ENCODE data around the gene TMEM168. TPM values are rescaled to one million over a fixed set of nuclear protein-coding genes. Genes with fewer than 3 reads are reported as not detected.

The TMEM168 gene
- total RNA-seq, 1 donor from 2014 or later = 24.7 TPM

- Mint-ChIP-seq H3K4me1 (ENCODE audit: unreplicated experiment) (no peaks in the 10 kb centered on the region), H3K36me3 (peaks cover 14% of the 10 kb centered on the region), H3K9me3 (no peaks in the 10 kb centered on the region), H3K27me3 (no peaks in the 10 kb centered on the region), H3K27ac (no peak overlapping the region), H3K4me3 (no peak overlapping the region)
- no peak for DNase-seq (ENCODE audit: extremely low spot score, unreplicated experiment)
- TF ChIP-seq CTCF (conservative IDR thresholded peaks at IDR 0.05) = no peak
Observed at GRCh38 chr7:112763996-112764395, 26.2 kb downstream of the TMEM168 start.

GRCh38 chr7:112763298-112763697 lies 26.9 kb downstream of the TMEM168 start:
- no peak for DNase-seq (ENCODE audit: extremely low spot score, unreplicated experiment)
- Mint-ChIP-seq H3K36me3 (peaks cover 14% of the 10 kb centered on the region), H3K27me3 (no peaks in the 10 kb centered on the region), H3K4me3 (no peak overlapping the region), H3K4me1 (ENCODE audit: unreplicated experiment) (no peaks in the 10 kb centered on the region), H3K9me3 (no peaks in the 10 kb centered on the region), H3K27ac (no peak overlapping the region)
- no peak for TF ChIP-seq CTCF (conservative IDR thresholded peaks at IDR 0.05)

GRCh38 chr7:112759905-112760304 lies 30.3 kb downstream of the TMEM168 start:
- Mint-ChIP-seq H3K27me3 (no peaks in the 10 kb centered on the region), H3K36me3 (peaks cover 5% of the 10 kb centered on the region), H3K4me3 (no peak overlapping the region), H3K27ac (no peak overlapping the region), H3K9me3 (no peaks in the 10 kb centered on the region), H3K4me1 (ENCODE audit: unreplicated experiment) (no peaks in the 10 kb centered on the region)
- DNase-seq (ENCODE audit: extremely low spot score, unreplicated experiment) = no peak
- TF ChIP-seq CTCF (conservative IDR thresholded peaks at IDR 0.05) = no peak

GRCh38 chr7:112757337-112757736 lies 32.9 kb downstream of the TMEM168 start:
- Mint-ChIP-seq H3K4me3 (no peak overlapping the region), H3K36me3 (peaks cover 5% of the 10 kb centered on the region), H3K4me1 (ENCODE audit: unreplicated experiment) (no peaks in the 10 kb centered on the region), H3K27ac (no peak overlapping the region), H3K27me3 (no peaks in the 10 kb centered on the region), H3K9me3 (no peaks in the 10 kb centered on the region)
- TF ChIP-seq CTCF (conservative IDR thresholded peaks at IDR 0.05) = no peak
- no peak for DNase-seq (ENCODE audit: extremely low spot score, unreplicated experiment)

GRCh38 chr7:112753298-112753697 lies 36.9 kb downstream of the TMEM168 start:
- H3K9me3 Mint-ChIP-seq = no peaks in the 10 kb centered on the region
- no peak overlapping the region for H3K27ac Mint-ChIP-seq
- H3K36me3 Mint-ChIP-seq = no peaks in the 10 kb centered on the region
- TF ChIP-seq CTCF (conservative IDR thresholded peaks at IDR 0.05) = no peak
- no peaks in the 10 kb centered on the region for H3K27me3 Mint-ChIP-seq
- H3K4me1 Mint-ChIP-seq (ENCODE audit: unreplicated experiment) = no peaks in the 10 kb centered on the region
- no peak for DNase-seq (ENCODE audit: extremely low spot score, unreplicated experiment)
- no peak overlapping the region for H3K4me3 Mint-ChIP-seq

- DNase-seq (ENCODE audit: extremely low spot score, unreplicated experiment) = no peak
- H3K9me3 Mint-ChIP-seq = no peaks in the 10 kb centered on the region
- no peaks in the 10 kb centered on the region for H3K4me1 Mint-ChIP-seq (ENCODE audit: unreplicated experiment)
- H3K27ac Mint-ChIP-seq = no peak overlapping the region
- H3K4me3 Mint-ChIP-seq = no peak overlapping the region
- no peaks in the 10 kb centered on the region for H3K27me3 Mint-ChIP-seq
- H3K36me3 Mint-ChIP-seq = no peaks in the 10 kb centered on the region
- TF ChIP-seq CTCF (conservative IDR thresholded peaks at IDR 0.05) = no peak
Observed at GRCh38 chr7:112752576-112752975, 37.6 kb downstream of the TMEM168 start.

All from type B pancreatic cell (in vitro differentiated cells).